GM21390 (cell line): ENCODE results near the gene PRADC1.
A peak's percentile ranks its signal among the peaks of the same experiment; 100 is the strongest.

Experiments used
- ATAC-seq: cut with Tn5 transposase; IDR thresholded peaks from one replicate; pipeline ENCODE4 v1.9.1; 2021; ENCODE audit not compliant: unreplicated experiment

The PRADC1 gene

DNA sequence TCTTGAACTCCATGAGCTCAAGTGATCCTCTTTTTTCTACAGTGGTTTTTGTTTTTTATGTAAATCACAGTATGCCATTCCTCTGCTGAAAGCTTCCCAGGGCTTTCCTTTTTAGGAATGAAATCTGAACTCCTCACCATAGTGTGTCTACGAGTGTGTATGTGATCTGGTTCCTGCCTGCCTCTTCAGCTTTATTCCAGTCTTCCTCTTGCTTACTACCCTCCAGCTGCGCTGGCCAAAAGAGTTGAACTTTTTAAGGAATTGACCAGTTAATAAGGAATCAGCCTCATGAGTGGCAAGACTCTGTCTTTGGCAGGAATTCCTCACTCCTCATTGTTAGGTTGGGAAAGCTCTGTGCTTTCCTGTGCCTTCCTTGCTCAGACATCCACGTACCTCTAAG lies 5.1 kb upstream of the PRADC1 start:
- ATAC-seq, result no peak

DNA sequence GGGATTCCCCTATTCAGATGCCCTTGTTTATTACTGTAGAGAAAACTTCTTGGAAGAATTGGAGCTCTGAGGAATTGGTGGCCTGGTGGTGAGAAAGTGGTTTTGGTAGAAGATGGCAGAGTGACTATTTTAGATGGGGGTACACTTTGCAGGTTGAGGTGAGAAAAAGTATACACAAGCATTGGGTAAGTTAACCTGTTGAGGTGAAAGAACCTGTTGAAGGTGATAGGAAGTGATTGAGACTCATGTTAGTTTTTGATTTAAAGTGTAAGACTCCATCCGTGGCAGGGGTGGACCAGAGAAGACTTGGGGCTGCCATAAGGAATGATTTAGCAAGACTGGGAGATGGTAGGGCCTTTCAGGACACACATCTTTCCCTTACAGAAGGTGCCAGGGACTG lies 4.1 kb upstream of the PRADC1 start:
- ATAC-seq, result no peak

GRCh38 chr2:73235315-73236028 lies 2.4 kb upstream of the PRADC1 start:
- no peak for ATAC-seq

DNA sequence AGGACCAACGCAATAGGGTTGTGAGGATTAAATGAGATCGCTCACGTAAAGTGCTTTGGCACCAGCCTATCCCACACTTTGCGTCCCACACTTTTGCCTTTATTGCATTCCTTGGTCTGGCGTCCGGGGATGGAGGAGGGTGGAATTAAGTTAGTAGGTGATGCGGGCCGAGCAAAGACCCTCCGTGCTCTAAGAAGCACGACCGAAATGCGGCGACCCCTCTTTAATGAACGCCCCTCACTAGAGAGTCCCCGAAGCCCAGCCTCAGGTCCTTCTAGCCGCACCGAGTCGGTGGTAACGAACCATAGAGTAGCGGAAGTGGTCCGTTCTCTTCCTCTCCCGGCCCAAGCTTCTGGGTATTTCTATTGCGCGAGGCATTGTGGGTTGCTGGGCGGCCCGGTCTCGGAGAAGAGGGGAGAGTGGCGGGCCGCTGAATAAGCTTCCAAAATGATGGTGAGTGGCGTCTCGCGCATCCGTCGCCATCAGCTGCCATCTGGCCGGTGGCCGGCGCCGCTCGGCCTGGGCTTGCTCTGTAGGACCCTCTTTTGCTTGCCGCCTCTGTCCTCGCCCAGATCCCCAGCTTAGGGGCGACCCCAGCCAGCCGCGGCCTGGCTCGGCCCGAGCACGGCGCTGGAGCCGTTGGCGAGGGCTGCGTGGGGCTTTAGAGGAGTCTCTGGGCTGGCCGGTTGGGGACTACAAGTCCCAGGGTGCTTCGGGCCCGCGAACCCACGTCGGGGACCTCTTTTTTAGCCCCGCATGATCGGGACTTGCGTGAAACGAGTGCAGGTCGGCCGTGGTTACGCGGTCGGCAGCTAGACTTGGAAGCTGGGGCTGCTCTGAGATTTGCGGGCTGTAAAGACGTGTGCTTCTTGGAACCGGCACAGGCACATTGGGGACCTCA lies 1.1 kb upstream of the PRADC1 start, which contains the start of gene CCT7:
Gene CCT7, plus strand, starts transcription at position 377 of the 901 bp plus-strand sequence. Its CDS starts 71 bp downstream, at position 448.
- ATAC-seq, result peak; percentile 59

DNA sequence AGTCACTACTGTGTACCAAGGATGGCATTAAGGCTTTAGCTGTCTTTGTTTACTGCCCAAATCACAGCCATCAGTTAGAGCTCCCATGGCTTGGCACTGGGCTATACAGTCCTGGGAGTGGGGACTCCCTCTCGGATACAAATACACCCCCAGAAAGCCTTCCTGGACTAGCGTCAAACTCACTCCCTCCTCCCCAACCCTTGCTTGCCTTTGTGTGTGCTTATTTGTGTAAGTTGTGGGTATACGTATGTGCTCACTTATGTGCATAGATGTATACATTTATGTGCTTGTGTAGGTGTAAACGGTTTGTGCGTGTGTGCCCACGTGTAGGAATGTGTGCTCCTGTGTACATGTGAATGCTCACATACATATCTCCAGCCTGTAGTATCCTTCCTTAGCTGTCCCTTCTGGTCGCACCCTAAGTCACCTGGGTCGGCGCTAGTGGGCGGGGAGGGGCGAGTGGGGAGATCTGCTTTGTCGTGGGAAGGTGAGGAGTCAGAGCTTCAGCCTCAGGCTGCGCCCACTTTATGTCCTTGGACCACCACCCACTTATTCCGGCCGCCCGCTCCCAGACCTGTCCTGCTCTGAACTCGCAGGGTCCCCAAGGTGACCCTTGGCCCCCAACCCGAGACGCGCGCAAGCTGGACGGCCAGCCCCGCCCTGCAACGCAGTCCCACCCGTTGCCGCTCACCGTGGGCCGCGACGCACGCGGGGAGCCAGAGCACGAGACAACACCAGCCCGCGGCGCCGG lies 461 bp downstream of the PRADC1 start:
- ATAC-seq, result peak; percentile 2

DNA sequence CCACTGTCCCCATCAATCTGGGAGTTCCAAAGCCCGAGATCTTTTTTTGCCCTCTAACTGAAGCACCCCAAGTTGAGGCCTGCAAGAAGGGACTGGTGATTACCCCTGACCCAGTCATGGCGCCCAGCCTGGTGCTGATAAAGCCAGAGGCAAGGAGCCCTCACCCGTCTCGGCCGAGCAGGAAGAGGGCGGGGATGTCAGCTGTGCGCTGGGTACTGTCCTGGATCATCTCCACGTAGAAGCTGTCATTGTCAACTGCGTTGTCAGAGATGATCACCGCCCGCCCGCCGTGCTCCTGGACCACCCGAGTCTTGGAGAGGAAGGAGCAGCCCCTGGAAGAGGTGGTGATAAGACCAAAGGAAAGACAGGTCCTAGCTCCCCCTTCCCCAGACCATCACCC lies 4.4 kb downstream of the PRADC1 start:
- ATAC-seq, result no peak

DNA sequence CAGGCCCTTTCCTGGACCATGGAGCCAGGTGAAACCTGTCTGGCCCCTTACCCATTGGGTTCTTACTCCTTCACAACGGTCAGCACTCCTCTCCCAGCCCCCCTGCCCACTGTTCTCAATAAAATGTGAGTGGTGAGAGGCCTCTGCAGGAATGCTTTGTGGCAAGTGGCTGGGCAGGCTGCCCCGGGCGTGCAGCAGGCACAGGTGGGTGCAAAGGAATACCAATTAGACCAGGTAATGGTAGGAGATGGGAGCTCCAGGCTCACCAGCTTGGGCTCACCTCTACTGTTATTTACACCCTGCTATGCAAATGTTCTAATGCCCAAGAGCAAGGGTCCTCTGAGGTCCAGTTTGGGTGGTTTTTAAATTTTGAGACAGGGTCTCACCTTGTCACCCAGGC lies 6.0 kb downstream of the PRADC1 start:
- no peak for ATAC-seq

- no peak for ATAC-seq
These were observed 7.3 kb downstream of the PRADC1 start for GRCh38 chr2:73225513-73226360.

- no peak for ATAC-seq
These were observed 9.2 kb downstream of the PRADC1 start for GRCh38 chr2:73223821-73224220.

DNA sequence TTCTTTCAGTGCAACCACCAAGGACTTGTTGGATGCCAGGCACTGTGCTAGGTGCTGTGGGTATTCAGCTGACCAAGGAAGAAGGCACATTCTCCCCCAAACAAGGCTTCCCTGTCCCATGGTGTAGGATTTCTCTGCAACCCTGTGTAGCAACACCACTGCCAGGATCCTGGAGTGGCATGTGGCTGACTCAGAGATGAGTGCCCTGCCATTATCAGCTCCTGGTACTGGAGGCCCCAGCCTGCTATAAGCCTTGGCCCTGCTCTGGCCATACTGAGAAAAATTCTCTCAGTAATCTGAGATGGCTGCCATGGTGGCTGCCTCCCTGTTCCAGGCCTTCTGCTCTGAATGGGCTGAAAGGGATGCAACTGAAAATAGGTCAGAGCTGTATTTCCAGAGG lies 14.7 kb downstream of the PRADC1 start:
- no peak for ATAC-seq

- ATAC-seq, result no peak
These were observed 15.2 kb downstream of the PRADC1 start for GRCh38 chr2:73217826-73218225.

GRCh38 chr2:73217160-73217559 lies 15.9 kb downstream of the PRADC1 start:
- no peak for ATAC-seq

- no peak for ATAC-seq
These were observed 17.8 kb downstream of the PRADC1 start for GRCh38 chr2:73215254-73215653.

- peak; percentile 91 for ATAC-seq
These were observed 18.7 kb downstream of the PRADC1 start, which contains the start of gene SMYD5 for GRCh38 chr2:73214120-73215035. Gene SMYD5 (plus strand): TSS chr2:73214245. CDS start chr2:73214267, 22 bp downstream.

DNA sequence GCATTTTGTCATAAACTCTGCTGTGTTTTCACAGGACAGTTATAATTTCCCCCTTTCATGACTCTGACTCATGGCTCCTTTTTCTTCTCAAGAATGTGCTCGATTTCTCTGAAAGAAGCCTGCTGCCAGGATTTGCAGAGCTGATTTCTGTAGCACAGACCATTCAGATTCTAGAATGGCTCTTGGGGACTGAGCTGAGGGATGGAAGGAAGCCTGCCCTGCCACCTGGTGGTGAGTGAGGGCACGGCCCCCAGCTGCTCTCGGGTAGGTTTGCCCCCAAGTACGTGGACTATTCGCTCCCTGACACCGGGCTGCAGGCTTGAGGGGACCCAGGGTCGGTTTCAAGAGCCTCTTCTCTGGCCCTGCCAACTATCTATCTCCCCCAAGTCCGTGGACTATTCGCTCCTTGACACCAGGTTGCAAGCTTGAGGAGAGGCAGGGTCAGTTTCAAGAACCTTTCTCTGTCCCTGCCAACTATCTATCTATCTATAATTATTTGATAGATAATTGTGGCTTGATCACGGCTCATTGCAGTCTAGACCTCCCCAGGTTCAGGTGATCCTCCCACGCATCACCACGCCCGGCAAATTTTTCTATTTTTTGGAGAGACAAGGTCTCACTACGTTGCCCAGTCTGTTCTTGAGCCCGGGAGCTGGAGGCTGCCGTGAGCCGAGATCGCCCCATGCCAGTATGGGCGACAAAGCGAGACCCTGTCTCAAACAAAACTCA lies 20.4 kb downstream of the PRADC1 start:
- peak; percentile 61 for ATAC-seq

DNA sequence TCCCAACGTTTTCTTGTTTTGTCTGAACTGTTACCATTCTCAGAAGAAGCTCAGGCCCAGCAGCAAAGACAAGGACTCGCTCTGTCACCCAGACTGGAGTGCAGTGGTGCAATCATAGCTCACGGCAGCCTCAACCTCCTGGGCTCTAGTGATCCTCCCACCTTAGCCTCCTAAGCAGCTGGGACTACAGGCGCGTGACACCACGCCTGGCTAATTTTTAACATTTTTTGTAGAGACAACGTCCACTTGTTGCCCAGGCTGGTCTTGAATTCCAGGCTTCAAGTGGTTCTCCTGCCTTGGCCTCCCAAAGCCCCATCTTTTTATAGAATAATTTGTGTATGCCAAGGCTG lies 21.0 kb downstream of the PRADC1 start:
- ATAC-seq, result no peak

DNA sequence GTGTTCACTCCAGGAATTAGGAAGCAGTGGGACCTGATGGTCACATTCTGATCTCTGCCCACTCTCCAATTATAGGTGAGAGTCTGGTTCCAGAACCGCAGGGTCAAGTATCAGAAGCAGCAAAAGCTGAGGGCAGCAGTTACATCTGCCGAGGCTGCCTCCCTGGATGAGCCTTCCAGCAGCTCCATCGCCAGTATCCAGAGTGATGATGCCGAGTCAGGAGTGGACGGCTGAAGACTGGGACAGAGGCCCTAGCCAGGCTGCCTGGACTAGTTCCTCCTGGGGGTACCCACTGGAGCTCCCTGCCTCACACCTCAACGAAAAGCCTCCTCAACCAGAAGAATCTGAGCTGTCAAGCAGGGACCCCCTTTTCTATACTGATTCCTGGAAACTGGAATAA lies 22.3 kb downstream of the PRADC1 start:
- ATAC-seq, result no peak

DNA sequence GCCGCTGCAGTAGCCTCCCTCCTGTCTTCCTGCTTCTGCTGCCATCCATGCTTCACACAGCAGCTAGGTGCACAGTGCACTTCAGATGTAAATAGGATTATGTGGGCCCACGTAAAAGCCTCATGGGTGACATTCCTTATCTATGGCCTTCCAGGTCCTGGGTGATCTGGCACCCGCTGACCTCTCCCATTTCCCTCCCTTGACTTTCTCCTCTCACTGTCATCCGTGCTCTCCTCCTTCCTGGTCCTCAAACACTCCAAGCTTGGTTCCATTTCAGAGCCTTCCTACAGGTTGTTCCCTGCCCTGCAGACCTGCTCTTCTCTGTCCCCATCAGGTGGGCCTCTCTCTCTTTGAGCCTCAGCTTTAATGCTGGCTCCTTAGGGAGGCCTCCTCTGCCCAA lies 23.0 kb downstream of the PRADC1 start:
- ATAC-seq, result no peak

DNA sequence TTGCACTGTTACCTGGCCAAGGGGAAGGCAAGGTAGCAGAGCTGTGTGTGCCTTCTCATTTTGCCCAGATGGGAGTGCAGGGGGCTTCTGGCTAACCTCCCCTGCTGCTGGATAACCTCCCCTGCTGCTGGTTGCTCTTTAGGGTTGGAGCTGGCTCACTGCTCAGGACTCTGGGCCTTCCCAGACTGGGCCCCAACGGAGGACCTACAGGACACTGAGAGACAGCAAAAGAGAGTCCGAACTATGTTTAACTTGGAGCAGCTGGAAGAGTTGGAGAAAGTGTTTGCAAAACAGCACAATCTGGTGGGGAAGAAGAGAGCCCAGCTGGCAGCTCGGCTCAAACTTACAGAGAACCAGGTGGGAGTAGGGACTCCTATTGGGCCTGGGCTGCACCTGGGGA lies 24.8 kb downstream of the PRADC1 start:
- ATAC-seq, result no peak
